Activated CD8-positive, alpha-beta memory T cell treated with anti-CD3 and anti-CD28 coated beads, Interleukin-2, amount 50 U/mL, for 48 hours (primary cell): ENCODE results near the gene UFSP1.
"Not testable (repeated sequence)": the region's sequence is repeated elsewhere in the genome, so short reads cannot be mapped to it uniquely, and the experiment has no call there.

Experiments
- DNase-seq: peaks from one replicate; pipeline ENCODE4 v3.0.0-alpha.2; 2020

The UFSP1 gene

DNA sequence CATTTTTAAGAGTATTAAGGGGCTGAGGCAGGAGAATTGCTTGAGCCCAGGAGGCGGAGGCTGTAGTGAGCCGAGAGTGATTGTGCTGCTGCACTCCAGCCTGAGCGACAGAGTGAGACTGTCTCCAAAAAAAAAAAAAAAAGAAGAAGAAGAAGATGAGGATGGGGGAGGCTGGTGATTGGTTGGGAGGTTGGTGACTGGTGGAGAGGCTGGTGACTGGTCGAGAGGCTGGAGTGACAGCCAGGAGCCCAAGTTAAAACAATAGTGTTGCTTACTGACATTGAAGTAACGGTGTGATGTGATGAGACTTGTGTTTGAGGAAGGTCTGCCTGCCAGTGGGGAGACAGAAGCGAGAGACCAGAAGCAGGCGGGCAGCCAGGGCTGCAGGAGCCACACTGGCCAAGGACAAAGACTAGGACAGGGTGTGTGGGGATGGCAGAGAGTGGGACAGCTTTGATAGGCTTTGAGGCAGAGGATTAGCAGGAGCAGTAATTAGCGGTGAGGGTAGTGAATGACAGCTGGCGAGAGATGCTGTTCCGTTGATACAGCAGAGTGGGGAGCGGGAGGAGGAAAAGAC, 9.7 kb downstream of the UFSP1 start:
- DNase-seq, result no peak

DNA sequence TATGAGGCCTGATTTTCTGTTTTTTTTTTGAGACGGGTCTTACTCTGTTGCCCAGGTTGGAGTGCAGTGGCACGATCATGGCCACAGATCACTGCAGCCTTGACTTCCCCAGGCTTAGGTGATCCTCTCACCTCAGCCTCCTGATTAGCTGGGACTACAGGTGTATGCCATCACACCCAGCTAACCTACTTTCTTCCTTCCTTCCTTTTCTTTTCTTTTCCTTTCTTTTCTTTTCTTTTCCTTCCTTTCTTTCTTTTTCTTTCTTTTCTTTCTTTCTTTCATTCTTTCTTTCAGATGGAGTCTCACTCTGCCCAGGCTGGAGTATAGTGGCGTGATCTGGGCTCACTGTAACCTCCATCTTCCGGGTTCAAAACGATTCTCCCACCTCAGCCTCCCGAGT, 10.8 kb downstream of the UFSP1 start:
- no peak for DNase-seq

DNA sequence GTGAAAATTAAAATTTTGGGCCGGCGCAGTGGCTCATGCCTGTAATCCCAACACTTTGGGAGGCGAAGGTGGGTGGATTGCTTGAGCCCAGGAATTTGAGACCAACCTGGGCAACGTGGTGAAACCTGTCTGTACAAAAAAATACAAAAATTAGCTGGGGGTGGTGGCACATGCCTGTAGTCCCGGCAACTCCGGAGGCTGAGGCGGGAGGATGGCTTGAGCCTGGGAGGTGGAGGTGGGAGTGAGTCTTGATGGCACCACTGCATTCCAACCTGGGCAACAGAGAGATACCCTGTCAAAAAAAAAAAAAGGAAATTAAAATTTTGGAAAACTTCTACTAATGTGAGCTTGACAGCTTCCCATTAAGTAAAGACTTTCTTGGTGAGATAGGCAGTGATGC, 11.5 kb downstream of the UFSP1 start:
- DNase-seq, result no peak

DNA sequence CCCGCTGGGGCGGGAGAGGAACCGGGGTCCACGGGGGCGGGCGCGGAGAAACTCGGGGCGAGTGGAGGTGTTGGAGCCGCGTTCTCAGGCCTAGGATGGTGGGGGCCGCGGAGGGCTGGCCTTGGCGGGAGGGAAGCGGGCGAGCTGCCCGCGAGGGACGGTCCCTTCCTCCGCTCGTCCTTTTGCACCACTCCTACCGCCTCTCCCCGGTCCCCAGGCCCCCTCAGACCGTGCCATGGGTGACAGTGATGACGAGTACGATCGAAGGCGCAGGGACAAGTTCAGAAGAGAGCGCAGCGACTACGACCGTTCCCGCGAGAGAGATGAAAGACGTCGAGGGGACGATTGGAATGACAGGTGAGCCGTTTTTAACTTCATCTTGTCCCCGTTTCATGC, 14.2 kb downstream of the UFSP1 start:
- DNase-seq, result no peak

DNA sequence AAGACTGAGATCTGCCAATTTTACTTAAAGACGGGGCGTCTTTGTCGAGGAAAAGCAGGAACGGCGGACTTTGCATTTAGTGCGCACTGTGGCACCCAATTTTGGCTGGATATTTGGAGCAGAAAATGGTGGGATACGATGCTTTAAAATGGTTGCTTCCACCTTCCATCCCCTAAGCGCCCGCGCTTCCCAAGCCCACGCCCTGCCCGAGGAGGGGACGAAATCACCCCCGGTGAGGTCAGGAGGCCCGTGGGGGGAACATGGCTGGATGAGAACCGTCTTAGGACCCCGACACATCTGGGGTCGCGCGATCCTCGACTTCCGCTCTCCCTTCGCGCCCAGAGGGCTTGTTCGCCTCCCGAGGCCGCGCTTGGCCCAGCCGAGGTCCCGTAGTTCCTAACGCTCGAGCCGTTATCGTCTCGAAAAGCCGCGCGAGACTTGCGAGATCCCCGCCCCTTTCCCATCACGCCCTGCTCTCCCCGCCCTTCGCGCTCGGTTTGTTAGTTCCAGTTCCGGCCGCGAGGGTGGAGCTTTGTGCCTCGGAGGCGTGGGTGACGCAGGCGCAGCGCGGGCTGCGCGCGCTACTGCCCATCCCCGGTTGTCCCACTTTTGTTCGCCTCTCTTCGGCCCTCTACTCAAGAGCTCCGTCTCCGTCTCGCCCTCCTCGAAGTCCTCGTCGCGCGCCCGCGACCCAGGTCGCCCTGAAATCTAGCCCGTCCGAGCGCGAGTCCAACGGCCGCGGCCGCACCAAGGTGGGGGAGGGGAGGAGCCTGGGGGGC, 14.7 kb downstream of the UFSP1 start, which contains the start of gene SRRT:
Gene SRRT (plus strand): TSS at position 527 of the 779 bp plus-strand sequence. CDS start 488 bp downstream, outside the sequence.
- peak; percentile 97 for DNase-seq

DNA sequence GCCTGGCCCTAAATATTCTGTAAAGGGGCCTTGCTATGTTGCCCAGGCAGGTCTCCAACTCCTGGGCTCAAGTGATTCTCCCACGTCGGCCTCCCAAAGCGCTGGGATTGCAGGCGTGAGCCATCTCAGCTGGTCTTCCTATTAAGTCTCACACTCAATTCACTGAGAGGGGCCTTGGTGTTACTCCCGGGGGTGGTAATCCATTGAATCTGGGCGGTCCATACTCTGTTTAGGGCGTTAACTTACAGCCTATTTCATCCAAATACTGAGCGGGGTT, 15.3 kb downstream of the UFSP1 start:
- DNase-seq, result peak; percentile 62

DNA sequence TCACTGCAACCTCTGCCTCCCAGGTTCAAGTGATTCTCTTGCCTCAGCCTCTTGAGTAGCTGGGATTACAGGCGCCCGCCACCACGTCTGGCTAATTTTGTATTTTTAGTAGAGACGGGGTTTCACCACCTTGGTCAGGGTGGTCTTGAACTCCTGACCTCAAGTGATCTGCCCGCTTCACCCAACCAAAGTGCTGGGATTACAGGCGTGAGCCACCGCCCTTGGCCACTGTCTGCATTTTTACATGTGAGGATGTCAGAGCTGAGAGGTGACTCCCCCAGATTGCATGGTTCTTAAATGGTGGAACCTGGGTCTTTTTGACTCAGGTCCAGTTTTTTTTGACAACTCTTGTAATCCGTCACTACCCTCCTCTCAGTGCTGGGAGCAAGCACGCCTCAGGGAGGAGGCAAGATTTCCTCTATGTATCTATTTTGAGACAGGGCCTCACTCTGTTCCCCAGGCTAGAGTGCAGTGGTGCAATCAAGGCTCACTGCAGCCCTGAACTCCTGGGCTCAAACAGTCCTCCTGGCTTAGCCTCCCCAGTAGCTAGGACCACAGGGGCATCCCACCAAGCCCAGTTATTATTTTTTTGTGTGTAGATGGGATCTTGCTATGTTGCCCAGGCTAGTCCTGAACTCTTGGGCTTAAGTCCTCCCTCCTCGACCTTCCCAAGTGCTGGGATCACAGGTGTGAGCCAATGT, 15.8 kb downstream of the UFSP1 start:
- DNase-seq, result no peak

DNA sequence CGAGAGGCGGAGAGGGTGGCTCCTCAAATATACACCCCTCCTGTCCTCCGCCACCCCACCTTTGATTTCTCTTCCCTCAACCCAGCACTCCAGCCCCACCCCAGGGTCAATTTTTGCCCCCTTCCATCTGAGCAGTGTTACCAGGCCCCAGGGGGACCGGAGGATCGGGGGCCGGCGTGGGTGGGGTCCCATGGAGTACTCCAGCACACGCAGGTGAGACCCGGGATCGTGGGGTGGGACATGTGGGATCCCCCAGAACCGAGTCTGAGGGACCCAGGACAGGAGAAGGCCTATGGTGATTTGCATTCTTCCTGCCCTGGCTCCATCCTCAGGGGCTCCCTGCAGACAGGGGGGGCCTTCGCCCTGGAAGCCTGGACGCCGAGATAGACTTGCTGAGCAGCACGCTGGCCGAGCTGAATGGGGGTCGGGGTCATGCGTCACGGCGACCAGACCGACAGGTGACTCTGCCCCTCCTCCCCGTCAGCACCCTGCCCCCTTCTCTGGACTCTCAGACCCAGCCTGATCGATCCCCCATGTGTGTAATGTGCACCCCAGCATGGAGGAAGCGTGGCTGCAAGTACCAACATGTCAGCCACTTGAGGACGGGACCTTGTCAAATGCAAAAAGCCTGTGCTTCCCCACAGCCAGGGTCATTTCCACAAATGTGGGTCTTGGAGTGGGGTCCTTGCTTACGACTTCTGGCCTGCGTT, 21.6 kb downstream of the UFSP1 start:
- DNase-seq, result no peak

DNA sequence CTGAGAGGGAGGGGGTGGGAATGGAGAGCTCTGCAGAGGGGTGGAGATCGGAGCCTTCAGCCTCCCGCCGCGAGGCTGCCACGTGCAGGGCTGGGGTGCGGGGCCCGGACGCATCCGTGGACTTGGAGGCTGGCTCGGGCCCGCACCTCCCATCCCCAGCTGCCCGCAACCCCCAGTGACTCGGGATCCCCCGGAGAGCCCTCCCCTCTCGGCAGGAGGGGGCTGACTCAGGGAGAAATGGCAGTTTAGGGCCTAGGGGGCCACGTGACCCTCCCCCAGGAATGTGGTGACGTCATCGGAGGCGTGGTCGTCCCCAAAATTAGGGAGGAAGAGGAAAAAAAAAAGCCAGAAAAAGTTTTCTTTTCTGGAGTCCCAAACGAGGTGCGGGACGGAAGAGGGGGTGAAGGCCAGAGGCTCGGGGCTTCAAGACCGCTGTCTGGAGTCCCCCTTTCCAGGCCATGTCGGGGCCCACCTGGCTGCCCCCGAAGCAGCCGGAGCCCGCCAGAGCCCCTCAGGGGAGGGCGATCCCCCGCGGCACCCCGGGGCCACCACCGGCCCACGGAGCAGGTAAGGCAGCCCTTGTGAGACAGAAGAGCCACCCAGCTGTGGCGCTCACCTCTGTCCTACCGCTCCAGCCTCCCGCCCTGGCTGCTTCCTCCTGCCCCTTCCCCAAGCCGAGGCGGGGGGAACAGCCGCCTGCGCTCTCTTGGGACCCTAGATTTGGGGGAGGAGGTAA, 22.3 kb downstream of the UFSP1 start, which contains the start of gene TRIP6:
Gene TRIP6 (plus strand): TSS at position 348 of the 736 bp plus-strand sequence. CDS start 111 bp downstream, at position 459.
- peak; percentile 85 for DNase-seq

DNA sequence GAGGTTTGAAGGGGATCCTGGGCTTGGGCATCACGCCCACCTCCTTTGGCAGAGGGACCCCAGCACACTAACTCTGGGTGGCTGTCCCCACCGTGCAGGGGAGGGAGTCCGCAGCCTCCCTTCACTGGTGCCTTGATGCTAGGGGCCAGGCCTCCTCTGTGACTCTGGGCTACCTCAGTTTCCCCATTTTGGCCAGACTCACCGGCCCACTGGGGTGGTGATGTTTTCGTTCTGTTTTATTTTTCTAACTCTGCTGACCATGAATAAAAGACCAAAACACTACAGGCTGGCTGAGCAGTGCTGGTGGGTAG, 22.8 kb downstream of the UFSP1 start:
- no peak for DNase-seq

DNA sequence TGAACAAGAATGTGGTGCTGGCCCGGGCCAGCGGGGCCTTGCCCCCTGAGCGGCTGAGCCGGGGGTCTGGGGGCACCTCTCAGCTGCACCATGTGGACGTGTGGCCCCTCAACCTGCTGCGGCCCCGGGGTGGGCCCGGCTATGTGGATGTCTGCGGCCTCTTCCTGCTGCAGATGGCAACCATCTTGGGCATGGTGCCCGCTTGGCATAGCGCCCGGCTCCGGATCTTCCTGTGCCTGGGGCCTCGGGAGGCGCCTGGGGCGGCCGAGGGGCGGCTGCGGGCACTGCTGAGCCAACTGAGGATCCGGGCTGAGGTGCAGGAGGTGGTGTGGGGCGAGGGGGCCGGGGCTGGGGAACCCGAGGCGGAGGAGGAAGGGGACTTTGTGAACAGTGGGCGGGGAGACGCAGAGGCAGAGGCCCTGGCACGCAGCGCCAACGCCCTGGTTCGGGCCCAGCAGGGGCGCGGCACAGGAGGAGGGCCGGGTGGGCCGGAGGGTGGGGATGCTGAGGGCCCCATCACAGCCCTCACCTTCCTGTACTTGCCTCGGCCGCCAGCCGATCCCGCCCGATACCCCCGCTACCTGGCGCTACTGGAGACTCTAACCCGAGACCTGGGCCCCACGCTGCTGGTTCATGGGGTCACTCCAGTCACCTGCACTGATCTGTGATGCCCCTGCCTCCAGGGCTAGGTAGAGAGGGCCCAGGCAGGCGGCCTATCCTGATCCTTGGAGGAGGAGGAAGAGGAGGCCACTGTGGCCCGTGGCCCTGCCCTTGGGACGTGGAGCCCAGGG, 23.4 kb downstream of the UFSP1 start:
- DNase-seq, result peak; percentile 72

DNA sequence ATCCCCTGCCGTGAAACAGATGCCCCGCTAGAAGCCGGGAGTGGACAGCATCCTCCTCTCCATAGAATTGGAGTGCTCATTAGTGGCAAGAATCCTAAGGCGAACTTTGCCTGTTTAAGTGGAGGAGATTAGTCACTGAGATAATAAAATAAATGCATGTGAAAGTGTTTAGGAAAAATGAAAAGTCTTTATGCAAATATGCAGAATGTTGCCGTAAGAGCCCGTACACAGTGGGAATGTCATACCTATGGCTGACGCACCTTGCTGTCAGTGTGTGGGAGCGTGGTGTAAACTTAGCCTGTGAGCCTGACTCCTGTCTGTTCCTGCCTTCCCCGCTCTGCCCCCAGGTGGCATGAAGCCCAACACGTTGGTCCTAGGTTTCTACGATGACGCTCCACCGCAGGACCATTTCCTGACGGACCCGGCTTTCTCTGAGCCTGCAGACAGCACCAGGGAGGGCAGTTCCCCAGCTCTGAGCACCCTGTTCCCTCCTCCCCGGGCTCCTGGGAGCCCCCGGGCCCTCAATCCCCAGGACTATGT, 24.1 kb downstream of the UFSP1 start:
- no peak for DNase-seq

DNA sequence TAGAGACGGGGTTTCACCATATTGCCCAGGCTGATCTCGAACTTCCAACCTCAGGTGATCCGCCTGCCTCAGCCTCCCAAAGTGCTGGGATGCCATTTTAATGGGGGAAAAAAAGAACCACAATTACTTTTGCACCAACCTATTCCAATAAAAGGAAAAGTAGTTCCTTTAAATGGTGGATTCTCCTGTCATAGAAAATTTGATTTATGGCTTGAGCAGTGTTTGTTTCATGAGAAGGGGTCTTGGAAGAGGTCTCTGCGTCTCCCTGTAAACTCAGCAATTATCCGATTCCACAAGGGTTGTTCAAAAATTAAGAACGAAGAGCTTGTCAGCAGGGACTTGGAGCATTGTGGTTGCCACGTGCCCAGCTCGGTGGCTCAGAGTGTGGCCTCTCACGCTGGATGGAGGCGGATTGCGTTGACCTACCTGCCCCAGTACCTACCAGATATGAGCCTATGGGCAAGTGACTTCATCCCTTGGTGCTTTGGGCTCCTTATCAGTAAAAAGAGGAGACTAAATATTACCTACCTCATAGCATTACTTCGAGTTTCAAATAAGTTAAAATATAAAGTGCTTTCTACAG, 25.2 kb downstream of the UFSP1 start:
- no peak for DNase-seq

DNA sequence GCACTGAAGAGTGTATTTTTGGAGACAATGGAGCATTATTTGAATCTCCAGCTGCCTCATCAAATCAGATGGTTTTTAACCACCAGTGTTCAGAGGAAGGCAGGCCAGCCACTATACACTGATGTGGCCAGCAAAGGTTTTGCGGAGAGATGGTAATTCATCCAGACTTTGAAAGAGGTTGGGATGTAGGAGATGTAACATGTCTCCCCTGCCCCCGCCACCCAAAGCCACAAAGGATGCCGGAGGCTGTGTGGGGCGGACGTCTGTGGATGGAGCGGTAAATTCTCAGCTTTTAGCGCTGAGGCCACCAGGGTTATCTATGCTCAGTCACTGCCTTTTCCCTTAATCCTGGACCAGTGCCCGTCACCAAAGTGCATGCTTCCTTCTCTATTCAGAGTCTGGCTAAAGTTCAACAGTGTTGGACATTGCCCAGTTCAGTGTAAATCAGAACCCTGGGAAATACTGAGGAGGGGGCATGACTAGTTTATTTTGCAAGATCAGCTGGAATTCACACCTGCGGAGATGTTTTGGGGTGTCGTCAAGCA, 26.0 kb downstream of the UFSP1 start:
- no peak for DNase-seq

DNA sequence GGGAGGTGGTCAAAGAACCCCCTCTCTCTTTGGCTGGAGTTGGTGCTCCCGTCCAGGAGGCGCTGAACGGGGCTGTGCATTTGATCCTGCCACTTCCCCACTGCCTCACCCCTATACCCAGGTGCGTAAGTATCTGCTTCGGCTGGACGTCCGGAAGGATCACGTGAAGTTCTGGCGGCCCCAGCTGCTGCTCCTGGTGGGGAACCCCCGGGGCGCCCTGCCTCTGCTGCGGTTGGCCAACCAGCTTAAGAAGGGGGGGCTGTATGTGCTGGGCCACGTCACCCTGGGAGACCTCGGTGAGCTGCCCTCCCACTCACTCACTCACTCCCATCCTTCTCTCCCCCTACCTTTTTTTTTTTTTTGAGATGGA, 27.9 kb downstream of the UFSP1 start:
- DNase-seq, result no peak

DNA sequence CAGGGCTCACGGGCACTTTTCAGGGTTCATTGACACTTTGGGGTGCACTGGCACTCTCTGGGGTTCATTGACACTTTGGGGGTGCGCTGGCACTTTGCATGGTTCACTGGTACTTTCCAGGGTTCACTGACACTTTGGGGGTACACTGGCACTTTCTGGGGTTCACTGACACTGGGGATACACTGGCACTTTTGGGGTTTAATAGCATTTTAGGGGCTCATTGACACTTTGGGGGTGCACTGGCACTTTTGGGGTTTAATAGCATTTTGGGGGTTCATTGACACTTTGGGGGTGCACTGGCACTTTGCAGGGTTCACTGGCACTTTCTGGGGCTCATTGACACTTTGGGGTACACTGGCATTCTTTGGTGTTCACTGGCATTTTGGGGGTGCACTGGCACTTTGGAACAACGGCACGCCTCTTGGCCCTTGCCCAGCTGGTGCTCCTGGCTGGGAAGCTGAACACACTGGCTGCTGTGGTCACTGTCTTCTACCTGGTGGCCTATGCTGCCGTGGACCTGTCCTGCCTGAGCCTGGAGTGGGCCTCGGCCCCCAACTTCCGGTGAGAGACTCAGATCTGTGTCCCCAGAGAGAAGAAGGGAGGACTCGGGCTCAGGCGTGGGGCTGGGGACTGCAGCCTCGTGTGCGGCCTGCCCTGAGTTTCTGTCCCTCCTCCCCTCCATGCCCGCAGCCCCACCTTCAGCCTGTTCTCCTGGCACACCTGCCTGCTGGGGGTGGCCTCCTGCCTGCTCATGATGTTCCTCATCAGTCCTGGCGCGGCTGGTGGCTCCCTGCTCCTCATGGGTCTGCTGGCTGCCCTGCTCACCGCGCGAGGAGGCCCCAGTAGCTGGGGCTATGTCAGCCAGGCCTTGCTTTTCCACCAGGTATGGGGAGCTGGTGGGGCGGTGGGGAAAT, 28.6 kb downstream of the UFSP1 start:
- no peak for DNase-seq

DNA sequence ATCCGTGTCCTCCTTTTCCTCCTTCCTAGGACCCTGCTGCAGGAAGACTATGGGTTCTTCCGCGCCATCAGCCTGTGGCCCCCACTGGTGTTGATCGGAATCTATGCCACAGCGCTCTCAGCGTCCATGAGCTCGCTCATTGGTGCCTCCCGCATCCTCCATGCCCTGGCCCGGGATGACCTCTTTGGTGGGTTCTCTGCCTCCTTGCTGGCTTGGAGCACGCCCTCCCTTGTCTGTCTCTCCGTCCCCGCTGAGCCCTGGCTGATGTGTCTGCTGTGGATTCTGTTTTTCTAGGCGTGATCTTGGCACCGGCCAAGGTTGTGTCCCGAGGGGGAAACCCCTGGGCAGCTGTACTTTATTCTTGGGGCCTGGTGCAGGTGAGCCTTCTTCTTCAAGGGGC, 29.7 kb downstream of the UFSP1 start:
- DNase-seq, result no peak

DNA sequence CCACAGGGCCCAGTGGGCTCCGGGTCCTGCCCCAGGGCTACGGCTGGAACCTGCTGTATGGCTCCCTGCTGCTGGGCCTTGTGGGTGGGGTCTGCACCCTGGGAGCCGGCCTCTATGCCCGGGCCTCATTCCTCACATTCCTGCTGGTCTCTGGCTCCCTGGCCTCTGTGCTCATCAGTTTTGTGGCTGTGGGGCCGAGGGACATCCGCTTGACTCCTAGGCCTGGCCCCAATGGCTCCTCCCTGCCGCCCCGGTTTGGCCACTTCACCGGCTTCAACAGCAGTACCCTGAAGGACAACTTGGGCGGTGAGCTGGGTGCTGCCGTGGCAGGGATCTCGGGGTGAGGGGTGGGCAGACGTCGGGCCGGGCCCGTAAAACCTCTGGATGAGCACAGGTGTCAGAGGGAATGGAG, 32.6 kb downstream of the UFSP1 start:
- DNase-seq, result no peak

DNA sequence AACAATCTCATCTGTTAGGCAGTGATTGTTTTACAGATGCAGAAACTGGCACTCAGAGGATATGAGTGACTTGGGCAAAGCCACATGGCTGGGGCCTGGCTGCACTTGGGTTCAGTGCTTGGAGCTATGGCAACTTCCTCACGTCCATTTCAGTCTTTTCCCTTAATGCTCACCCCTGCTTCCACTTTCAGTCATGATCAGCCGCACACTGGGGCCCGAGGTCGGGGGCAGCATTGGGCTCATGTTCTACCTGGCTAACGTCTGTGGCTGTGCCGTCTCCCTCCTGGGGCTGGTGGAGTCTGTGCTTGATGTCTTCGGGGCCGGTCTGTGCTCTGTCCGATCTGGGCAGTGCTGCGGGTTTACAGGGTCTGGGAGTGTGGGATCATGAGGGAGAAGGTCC, 34.0 kb downstream of the UFSP1 start:
- no peak for DNase-seq

DNA sequence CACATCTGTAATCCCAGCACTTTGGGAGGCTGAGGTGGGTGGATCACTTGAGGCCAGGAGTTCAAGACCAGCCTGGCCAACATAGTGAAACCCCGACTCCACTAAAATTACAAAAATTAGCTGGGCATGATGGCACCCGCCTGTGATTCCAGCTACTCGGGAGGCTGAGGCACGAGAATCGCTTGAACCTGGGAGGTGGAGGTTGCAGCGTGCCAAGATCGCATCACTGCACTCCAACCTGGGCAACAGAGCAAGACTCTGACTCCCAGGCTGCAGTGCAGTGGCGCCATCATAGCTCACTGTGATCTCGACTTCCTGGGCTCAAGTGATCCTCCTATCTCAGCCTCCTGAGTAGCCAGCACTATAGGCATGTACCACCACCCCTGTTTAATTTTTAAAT, 34.6 kb downstream of the UFSP1 start:
- not testable (repeated sequence) for DNase-seq
